H1 (cell line): ENCODE data around the gene SPOCK2. TPM values are rescaled to one million over a fixed set of nuclear protein-coding genes. Genes with fewer than 3 reads are reported as not detected.

ENCODE experiments used
- CTCF ChIA-PET: fragments of 300-600 bp; sonication (Branson Sonifier 250); formaldehyde crosslinking; loops from one replicate; lab custom pipeline; 2021; ENCODE audit not compliant: partially characterized antibody; lab: Charles Lee
- POLR2A ChIA-PET: fragments of 300-600 bp; sonication (Branson Sonifier 250); formaldehyde crosslinking; loops from one replicate; lab custom pipeline; 2021; ENCODE audit warnings: inconsistent platforms; ENCODE audit not compliant: partially characterized antibody; lab: Charles Lee
- DNase-seq, 2 experiments: peaks; one replicate each; pipeline versions ENCODE4 v3.0.0 to v3.0.0-alpha.2; 2010 to 2022; ENCODE audit warnings: low spot score in 2 of 2, low read depth in 1 of 2, mixed read lengths in 1 of 2
- FAIRE-seq: peaks from 2 replicates; lab custom pipeline; 2011; peaks lifted over from hg19 to GRCh38; lab: Jason Lieb, UNC
- H2AFZ ChIP-seq: 2 replicates; pipeline ENCODE4 v1.8.1; 2012; ENCODE audit warnings: low read length, inconsistent platforms
- H2AK5ac ChIP-seq: 2 replicates; pipeline ENCODE4 v1.6.1; 2013; ENCODE audit warnings: low read depth, low read length
- H2BK120ac ChIP-seq: replicated peaks from 2 replicates; pipeline ENCODE3; 2013; ENCODE audit warnings: low read depth, low read length, inconsistent platforms
- H2BK12ac ChIP-seq: 2 replicates; pipeline ENCODE4 v1.6.1; 2013; ENCODE audit warnings: low read depth, low read length
- H2BK15ac ChIP-seq: 2 replicates; pipeline ENCODE4 v1.6.1; 2013; ENCODE audit warnings: low read length
- H2BK20ac ChIP-seq: 2 replicates; pipeline ENCODE4 v1.6.1; 2013; ENCODE audit warnings: low read length
- H2BK5ac ChIP-seq: 2 replicates; pipeline ENCODE4 v1.6.1; 2013; ENCODE audit warnings: low read depth, low read length
- H3K14ac ChIP-seq: 2 replicates; pipeline ENCODE4 v1.6.1; 2013; ENCODE audit warnings: inconsistent platforms; ENCODE audit not compliant: insufficient read length
- H3K18ac ChIP-seq: 2 replicates; pipeline ENCODE4 v1.6.1; 2013; ENCODE audit warnings: low read length; ENCODE audit errors: extremely low read depth
- H3K23ac ChIP-seq: 2 replicates; pipeline ENCODE4 v1.6.1; 2013; ENCODE audit warnings: inconsistent platforms; ENCODE audit not compliant: insufficient read length
- H3K23me2 ChIP-seq: 2 replicates; pipeline ENCODE4 v1.6.1; 2013; ENCODE audit warnings: low read depth, low read length
- H3K27ac ChIP-seq: 2 replicates; pipeline ENCODE4 v1.6.1; 2011; ENCODE audit warnings: low read depth, low read length, inconsistent platforms
- H3K27me3 ChIP-seq, 4 experiments: replicated peaks in 1 of 4; 1 replicate in 1 of 4; 2 replicates in 3 of 4; pipeline versions ENCODE4 v1.6.1 to v1.8.1; 2011 to 2013; ENCODE audit warnings: low read length in 3 of 4, mild to moderate bottlenecking in 3 of 4, inconsistent platforms in 2 of 4, mixed read lengths in 2 of 4, moderate library complexity in 1 of 4; ENCODE audit not compliant: control insufficient read depth in 3 of 4, insufficient read depth in 3 of 4; ENCODE audit errors: extremely low read depth in 1 of 4
- H3K36me3 ChIP-seq, 4 experiments: 2 replicates each; pipeline versions ENCODE4 v1.6.1 to v1.8.1; 2011 to 2013; ENCODE audit warnings: mild to moderate bottlenecking in 4 of 4, low read length in 3 of 4, moderate library complexity in 2 of 4, control low read depth in 1 of 4, inconsistent platforms in 1 of 4; ENCODE audit not compliant: insufficient read depth in 4 of 4, control insufficient read depth in 2 of 4
- H3K4ac ChIP-seq: replicated peaks from 2 replicates; pipeline ENCODE3; 2013; ENCODE audit warnings: low read length, low read depth, mixed read lengths, inconsistent platforms; ENCODE audit not compliant: insufficient read length
- H3K4me1 ChIP-seq, 4 experiments: replicated peaks in 1 of 4; 1 replicate in 1 of 4; 2 replicates in 3 of 4; pipeline versions ENCODE4 v1.6.1 to v1.8.1; 2011 to 2013; ENCODE audit warnings: low read length in 3 of 4, inconsistent platforms in 2 of 4, mixed read lengths in 1 of 4; ENCODE audit not compliant: insufficient read depth in 4 of 4, control insufficient read depth in 3 of 4
- H3K4me2 ChIP-seq, 2 experiments: 2 replicates each; pipeline versions ENCODE4 v1.6.1 to v1.8.1; 2011 to 2013; ENCODE audit warnings: low read depth in 2 of 2, low read length in 2 of 2, control low read depth in 1 of 2, inconsistent platforms in 1 of 2, mild to moderate bottlenecking in 1 of 2; ENCODE audit not compliant: insufficient read depth in 1 of 2
- H3K4me3 ChIP-seq, 4 experiments: fragments of 200-600, 300-600 bp in 1 of 4; sonication (generic), shearing (Covaris generic), sonication (Bioruptor Twin) in 1 of 4; 2 replicates each; pipeline versions ENCODE4 v1.5.1 to v1.8.1; 2011 to 2016; ENCODE audit warnings: low read length in 4 of 4, low read depth in 3 of 4, control low read depth in 2 of 4, inconsistent platforms in 2 of 4, mild to moderate bottlenecking in 2 of 4, mixed read lengths in 1 of 4, moderate library complexity in 1 of 4; ENCODE audit not compliant: insufficient read depth in 2 of 4; ENCODE audit errors: extremely low read depth in 1 of 4
- H3K56ac ChIP-seq: replicated peaks from 2 replicates; pipeline ENCODE3; 2013; ENCODE audit warnings: low read depth, mild to moderate bottlenecking, mixed read lengths, low read length, inconsistent platforms; ENCODE audit not compliant: insufficient read length
- H3K79me1 ChIP-seq: 2 replicates; pipeline ENCODE4 v1.6.1; 2013; ENCODE audit warnings: low read depth, low read length, control low read depth
- H3K79me2 ChIP-seq, 2 experiments: 2 replicates each; pipeline versions ENCODE4 v1.6.1 to v1.8.1; 2012 to 2013; ENCODE audit warnings: low read length in 2 of 2, mild to moderate bottlenecking in 2 of 2, inconsistent platforms in 1 of 2; ENCODE audit not compliant: insufficient read depth in 2 of 2, control insufficient read depth in 1 of 2
- H3K9ac ChIP-seq, 4 experiments: replicated peaks in 1 of 4; 1 replicate in 1 of 4; 2 replicates in 3 of 4; pipeline versions ENCODE4 v1.6.1 to v1.8.1; 2011 to 2013; ENCODE audit warnings: low read depth in 3 of 4, low read length in 3 of 4, control low read depth in 2 of 4, mild to moderate bottlenecking in 2 of 4, moderate library complexity in 2 of 4, inconsistent platforms in 1 of 4; ENCODE audit errors: extremely low read depth in 1 of 4
- H3K9me3 ChIP-seq, 2 experiments: 2 replicates each; pipeline versions ENCODE4 v1.6.1 to v1.8.1; 2012 to 2013; ENCODE audit warnings: mild to moderate bottlenecking in 2 of 2, moderate library complexity in 2 of 2, control low read depth in 1 of 2, inconsistent platforms in 1 of 2, low read depth in 1 of 2, low read length in 1 of 2, mixed read lengths in 1 of 2; ENCODE audit not compliant: insufficient read depth in 2 of 2
- H4K20me1 ChIP-seq, 2 experiments: replicated peaks in 1 of 2; 2 replicates each; pipeline versions ENCODE3 to v1.8.1; 2011 to 2013; ENCODE audit warnings: inconsistent platforms in 2 of 2, low read length in 2 of 2, mild to moderate bottlenecking in 1 of 2; ENCODE audit not compliant: insufficient read depth in 2 of 2, control insufficient read depth in 1 of 2
- H4K5ac ChIP-seq: 2 replicates; pipeline ENCODE4 v1.6.1; 2013; ENCODE audit warnings: low read length, low read depth, mixed read lengths, inconsistent platforms; ENCODE audit not compliant: insufficient read length
- H4K8ac ChIP-seq: 2 replicates; pipeline ENCODE4 v1.8.0; 2013; ENCODE audit warnings: mild to moderate bottlenecking, moderate library complexity, low read length, inconsistent platforms; ENCODE audit not compliant: insufficient read depth; ENCODE audit errors: extremely low read depth
- H4K91ac ChIP-seq: replicated peaks from 2 replicates; pipeline ENCODE3; 2013; ENCODE audit warnings: low read length, mixed read lengths, inconsistent platforms; ENCODE audit not compliant: insufficient read length
- CEBPB ChIP-seq: IDR thresholded peaks from 2 replicates; pipeline ENCODE4 v1.6.1; 2012; ENCODE audit warnings: low read depth, low read length
- CREB1 ChIP-seq: IDR thresholded peaks from 2 replicates; pipeline ENCODE4 v1.6.1; 2012; ENCODE audit warnings: inconsistent platforms
- HDAC6 ChIP-seq: IDR thresholded peaks from one replicate; pipeline ENCODE4 v1.7.1; 2012; ENCODE audit warnings: low read depth, mild to moderate bottlenecking, inconsistent platforms, low read length, moderate library complexity
- POU5F1 ChIP-seq: IDR thresholded peaks from 2 replicates; pipeline ENCODE4 v1.6.1; 2011; ENCODE audit warnings: low read depth, mild to moderate bottlenecking, low read length, moderate library complexity
- USF2 ChIP-seq: IDR thresholded peaks from 2 replicates; pipeline ENCODE4 v1.6.1; 2011; ENCODE audit warnings: low read length, improper control_type of control experiment
- WGBS, 2 experiments: shearing (Covaris generic) in 1 of 2; methylation state at CpG; one replicate each; pipeline versions ENCODE4 v1.1.6 to v1.1.7; 2013 to 2015; ENCODE audit warnings: low lambda C conversion rate in 2 of 2, mixed read lengths in 2 of 2, inconsistent platforms in 1 of 2, low coverage in 1 of 2, missing lambda C conversion rate in 1 of 2; ENCODE audit not compliant: insufficient replicate concordance in 2 of 2, insufficient coverage in 1 of 2, insufficient read length in 1 of 2; ENCODE audit errors: extremely low coverage in 1 of 2, missing lambda C conversion rate in 1 of 2; 5-methylcytosine and 5-hydroxymethylcytosine counted together
- polyA plus RNA-seq, 7 experiments: library from polyadenylated mRNA; depleted of rRNA in 3 of 7; stranded (reverse) in 5 of 7; unstranded in 2 of 7; fragments of >200 nt in 5 of 7; fragments of 200-250 nt in 2 of 7; gene quantifications; 1 replicate in 5 of 7; 2 replicates in 1 of 7; 4 replicates in 1 of 7; pipeline versions ENCODE4 v1.2.1 to v1.2.3, GENCODE V29; 2011 to 2013; ENCODE audit warnings: missing spikeins in 2 of 7, mixed read lengths in 2 of 7
- total RNA-seq: library from RNA; stranded (reverse); fragmentation: NEBNext Ultra II Directional; extraction: Animal tissue kit (Norgen Biotek cat#: 25700); gene quantifications from 2 replicates; pipeline ENCODE4 v1.2.1, GENCODE V29; 2021

SPOCK2 gene
- total and polyA plus RNA-seq, 2 of the 8 experiments (the other 6 are each of a cell fraction or from before 2014, with no cell fraction given): 1.5 to 1.9 TPM

DNA sequence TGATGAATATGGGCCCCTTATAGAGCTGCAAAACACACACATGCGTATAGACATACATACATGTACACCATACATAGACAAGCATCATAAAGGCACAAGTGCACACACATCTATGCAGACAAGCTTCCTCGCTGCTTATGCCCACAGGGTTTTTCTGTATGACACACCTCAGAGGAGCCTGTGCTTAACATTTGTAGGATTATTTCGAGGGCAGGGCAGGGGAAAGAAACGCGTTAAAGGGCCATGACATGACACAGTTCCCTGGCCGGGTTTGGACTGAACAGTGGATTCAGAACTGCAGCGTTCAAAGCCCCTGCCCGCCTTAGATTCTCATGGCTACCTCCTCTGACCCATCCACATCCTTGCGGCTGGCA, 79.3 kb downstream of the SPOCK2 start:
- Histone ChIP-seq H4K5ac (no peak overlapping the region), H3K27ac (no peak overlapping the region), H3K4me3 (no peak overlapping the region), H3K23me2 (no peaks in the 10 kb centered on the region), H3K14ac (no peak overlapping the region), H3K23ac (no peak overlapping the region), H3K4ac (no peak overlapping the region), H4K20me1 (no peaks in the 10 kb centered on the region), H3K4me2 (no peak overlapping the region), H3K36me3 (peaks cover 0 to 5% (median 0%) of the 10 kb centered on the region in 4 experiments; a peak in 2 of 8 replicates), H2BK12ac (no peak overlapping the region), H2AFZ (no peak overlapping the region), H3K9ac (no peak overlapping the region), H3K27me3 (no peaks in the 10 kb centered on the region), H4K8ac (no peak overlapping the region), H4K91ac (no peak overlapping the region), H2AK5ac (no peak overlapping the region), H3K9me3 (no peaks in the 10 kb centered on the region), H3K79me1 (no peaks in the 10 kb centered on the region), H2BK120ac (no peak overlapping the region), H3K18ac (no peak overlapping the region), H3K79me2 (no peaks in the 10 kb centered on the region), H2BK5ac (0 out of 2 replicates have a peak overlapping the region, but pooled peaks have one; percentile 68), H2BK20ac (no peak overlapping the region), H2BK15ac (no peak overlapping the region), H3K56ac (no peak overlapping the region), H3K4me1 (no peaks in the 10 kb centered on the region; a peak in 1 of 7 replicates)
- no peak for FAIRE-seq
- WGBS, 2 experiments: 78% methylated on average over 9 of the region's 9 CpGs; no CpG with 5 or more reads in 1 of the 2 experiments
- DNase-seq: no peak
- ChIA-PET POLR2A (interaction anchor here (1.0 kb wide), 1 partner anchor 81 kb away, joined by 3 read pairs; no protein-coding TSS in a partner anchor), CTCF (interaction anchor here (0.8 to 2.4 kb wide), 2 partner anchors 10 to 39 kb away, joined by 3 to 7 read pairs; no protein-coding TSS in a partner anchor)
- TF ChIP-seq HDAC6: no peak
- TF ChIP-seq POU5F1: no peak
- TF ChIP-seq CEBPB: no peak
- TF ChIP-seq USF2: no peak
- TF ChIP-seq CREB1: no peak
